Activated naive CD4-positive, alpha-beta T cell (primary cell): ENCODE measurements around the gene NUP85.
A peak's percentile ranks its signal among the peaks of the same experiment; 100 is the strongest.
"Not testable (repeated sequence)": the region's sequence is repeated elsewhere in the genome, so short reads cannot be mapped to it uniquely, and the experiment has no call there.

Experiments used
- DNase-seq, 4 experiments: peaks; one replicate each; lab custom pipeline; 2025; lab: John Stamatoyannopoulos, UW

NUP85 gene

DNA sequence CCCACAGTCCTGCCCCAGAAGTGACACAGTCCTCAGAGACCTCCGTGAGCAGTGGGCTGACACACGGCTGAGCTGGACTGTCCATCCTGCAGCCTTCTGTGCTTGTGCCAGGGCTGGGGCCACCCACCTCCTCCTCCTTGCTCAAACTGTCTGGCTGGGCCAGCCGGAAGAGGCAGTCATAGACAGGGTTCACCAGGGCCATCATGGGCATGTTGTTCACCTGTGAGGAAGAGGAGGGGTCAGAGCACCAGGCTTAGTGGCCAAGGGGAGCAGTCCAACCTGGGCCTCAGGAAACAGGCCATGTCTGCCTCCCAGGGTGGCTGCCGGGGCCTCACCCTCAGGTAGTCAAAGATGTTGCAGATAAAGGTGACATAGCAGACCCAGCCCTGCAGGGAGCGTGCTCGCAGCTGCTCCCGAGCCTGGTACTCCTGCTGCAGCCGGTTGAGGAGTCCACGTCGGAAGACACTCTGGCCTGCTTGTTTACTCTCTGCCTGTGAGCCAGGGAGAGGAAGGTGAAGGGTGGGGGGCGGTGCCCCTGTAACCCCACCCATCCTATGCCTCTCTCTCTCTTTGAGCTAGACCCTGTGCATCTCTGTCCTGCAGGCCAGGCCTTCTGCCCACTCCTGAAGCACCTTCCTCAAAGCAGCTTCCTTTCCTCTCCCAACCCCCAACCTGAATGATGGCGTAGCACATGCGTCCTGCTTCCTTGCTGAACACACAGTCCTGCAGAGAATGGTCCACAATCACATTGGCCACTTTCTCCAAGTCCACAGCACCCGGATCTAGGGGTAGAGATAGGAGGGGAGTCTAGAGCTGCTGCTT, 62.1 kb downstream of the NUP85 start:
- no peak for DNase-seq

DNA sequence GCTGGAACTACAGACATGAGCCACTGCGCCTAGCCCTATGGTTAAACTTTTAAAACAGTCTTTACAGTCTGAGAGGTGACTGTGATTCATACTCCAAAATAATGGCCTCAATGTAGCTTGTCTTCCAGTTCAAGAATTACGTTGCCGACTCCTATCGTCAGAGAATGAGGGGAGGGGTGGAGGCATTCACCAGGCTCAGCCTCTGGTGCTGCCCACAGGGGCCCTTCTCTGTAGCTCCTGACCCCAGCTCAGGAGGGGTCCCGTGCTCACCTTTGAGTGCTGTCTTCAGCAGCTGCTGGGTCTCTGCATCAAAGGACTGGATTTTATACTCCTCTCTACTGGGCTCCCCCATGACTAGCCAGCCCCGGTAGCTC, 64.4 kb downstream of the NUP85 start:
- no peak for DNase-seq

DNA sequence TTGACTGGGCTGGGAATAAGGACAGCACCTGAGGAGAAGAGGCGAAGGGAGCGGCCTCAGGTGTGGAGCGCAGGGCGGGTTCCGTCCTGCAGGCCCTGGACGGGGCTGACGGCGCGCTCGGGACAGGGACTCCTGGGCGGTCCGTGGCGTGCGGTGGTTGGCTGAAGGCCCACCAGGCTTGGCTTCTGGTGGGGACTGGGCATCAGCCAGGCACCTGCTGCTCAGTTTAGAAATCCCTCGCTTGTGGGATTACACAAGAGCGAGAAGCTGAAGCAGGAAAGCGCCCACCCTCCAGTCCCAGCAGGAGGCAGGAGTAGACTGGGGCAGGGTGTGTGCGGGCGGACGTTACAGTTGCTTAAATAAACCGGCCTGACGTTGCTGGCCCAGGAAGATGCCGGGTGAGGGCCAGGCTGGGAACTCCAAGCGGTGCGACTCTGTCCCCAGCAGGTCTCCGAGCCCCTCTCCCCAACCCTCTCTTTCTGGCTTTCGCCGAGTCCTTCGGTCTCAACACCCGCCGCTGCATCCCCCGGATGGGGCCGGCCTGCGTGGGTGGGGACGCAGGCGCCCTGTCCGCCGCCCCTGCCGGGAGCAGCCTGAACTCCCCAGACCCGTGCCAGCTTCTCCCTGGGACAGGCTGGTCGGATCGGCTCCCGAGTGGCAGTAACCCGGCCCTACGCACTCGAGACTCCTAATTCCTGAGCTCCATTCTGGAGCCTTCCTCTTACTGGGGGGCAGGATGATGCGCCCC, 64.9 kb downstream of the NUP85 start:
- DNase-seq: peak in 3 of 4 experiments; percentile 42 to 46 (median 46)

DNA sequence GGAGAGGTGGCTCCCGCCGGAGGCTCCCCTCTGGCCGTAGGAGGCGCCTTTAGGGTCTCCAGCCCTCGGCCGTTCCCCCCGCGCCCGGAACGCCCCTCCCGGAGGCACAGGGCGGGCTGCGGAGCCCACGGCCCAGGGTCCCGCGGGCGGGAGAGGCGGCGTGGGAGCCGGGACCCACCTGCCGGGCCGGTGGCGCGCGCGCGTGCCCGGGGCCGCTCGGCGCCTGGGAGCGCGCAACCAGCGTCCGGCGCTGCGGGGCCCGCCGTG, 65.4 kb downstream of the NUP85 start, which contains the start of gene MIF4GD:
MIF4GD (minus strand) TSS at position 266 of the 267 bp plus-strand sequence. CDS start 1,036 bp downstream, outside the sequence.
- DNase-seq: no peak

DNA sequence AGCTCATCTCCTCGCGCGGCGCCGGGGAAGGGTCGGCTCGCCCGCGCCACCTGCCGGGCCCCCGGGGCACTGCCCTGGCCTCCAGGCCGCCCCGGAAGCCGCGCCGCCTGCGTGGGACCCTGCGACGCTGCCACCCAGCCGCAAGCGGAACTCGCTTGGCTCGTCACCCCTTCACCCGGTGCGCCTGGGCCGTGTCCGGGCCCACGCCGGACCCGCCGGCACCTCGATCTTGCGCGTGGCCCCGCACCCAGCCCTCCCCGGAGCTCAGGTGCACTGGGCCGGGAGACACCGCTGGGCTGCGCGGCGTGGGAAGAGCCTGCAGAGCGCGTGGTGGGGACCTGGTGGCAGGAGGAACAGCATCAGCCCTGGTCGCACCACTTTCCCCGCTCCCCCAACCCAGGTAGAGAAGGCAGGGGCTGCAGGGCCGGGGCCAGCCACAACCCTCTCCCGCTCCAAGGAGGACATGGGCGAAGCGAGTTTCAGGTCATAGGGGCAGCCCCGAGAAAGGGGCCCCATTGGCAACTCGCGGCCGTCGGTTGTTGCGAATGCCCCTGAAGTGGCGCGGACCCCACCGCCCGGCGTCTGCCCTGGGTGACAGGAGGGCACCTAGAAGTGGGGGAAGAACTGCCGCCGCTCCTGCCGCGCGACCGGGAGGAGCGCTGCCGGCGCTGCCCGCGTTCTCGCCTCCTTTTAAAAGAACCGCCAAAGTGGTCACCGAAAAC, 65.9 kb downstream of the NUP85 start:
- DNase-seq: peak; percentile 66 to 87 (median 72)

DNA sequence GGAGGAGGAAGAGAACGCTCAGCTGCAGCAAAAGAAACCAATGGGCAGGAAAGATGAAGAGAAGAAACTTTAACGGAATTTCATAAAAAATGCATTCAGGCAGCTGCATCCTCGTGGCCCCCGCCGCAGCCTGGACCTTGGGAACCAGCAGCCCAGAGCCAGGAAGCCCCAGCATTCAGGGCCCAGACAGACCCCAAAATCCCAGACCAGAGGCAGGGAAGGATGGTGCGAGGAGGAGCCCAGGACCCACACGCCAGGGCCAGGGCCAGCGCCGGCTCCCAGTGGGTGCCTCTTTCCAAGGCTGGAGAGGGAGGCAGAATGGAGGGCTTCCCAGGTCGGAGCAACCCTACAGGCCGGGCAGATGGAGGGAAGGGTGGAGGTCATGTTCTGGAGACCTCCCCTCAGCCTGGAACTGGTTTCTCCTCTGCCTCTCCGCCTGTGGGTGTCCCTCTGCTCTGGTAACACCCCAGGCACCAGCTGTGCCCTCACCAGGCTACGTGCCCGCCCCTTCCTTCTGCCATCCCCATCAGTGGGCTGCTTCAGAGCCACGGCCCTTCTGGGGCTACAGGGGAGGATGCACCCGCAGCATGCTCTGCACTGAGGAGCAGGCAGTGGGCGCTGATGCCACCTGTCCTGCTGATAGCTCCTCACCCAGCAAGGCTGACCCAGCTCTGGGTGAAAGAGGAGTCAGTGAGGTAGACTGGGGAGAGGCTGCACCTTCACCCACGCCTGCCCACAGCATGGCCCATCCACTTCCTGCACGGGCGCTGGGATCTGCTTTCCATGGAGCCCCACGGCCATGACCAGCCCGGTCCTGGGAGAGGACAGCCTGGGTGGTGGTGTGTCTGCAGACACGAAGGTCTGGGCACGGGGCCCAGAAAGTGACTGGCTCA, 66.7 kb downstream of the NUP85 start:
- DNase-seq: no peak

DNA sequence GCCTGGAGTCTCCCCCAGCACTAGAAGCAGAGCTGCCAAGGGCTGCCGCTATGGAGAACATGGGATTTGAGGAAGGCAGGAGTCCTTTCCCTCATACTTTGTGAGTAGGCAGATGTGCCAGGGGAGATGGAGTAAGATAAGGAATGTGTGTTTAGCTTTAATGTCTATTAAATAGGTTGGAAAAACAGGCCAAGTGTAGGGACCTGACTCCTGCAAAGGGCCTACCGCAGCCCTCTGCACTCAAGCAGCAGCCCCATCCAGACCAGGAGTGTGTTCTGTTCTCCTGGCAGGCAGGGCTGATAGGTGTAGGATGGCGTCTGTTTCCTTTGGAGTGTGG, 67.3 kb downstream of the NUP85 start:
- no peak for DNase-seq

DNA sequence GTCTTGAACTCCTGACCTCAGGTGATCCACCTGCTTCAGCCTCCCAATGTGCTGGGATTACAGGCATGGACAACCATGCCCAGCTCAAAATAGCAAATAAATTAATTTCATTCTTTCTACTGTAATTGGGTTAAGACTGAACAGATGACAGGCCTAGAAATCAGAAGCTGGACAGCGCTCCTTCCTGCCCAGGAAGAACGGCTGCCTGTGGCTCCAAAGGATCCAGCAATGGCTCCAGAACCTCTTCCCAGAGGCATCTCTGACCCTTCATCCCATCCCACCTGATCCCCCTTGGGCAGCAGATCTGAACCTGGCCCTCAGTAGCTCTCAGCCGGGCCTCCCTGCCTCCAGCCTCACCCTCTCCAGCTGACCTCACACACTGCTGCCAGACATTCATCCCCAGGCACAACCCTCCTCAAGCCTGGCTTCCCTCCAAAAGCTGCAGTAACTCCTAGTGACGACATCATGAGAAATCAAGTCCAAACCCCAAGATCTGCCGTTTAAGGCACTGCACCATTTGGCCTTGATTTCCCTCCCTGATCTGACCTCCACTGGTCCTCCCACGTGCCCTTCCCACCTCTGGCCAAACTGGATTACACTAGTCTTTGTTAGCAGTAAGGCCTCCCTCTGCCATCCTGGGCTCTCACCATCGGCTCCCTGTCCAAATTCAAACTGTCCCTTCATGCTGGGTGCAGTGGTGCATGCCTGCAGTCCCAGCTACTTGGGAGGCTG, 68.7 kb downstream of the NUP85 start:
- no peak for DNase-seq

DNA sequence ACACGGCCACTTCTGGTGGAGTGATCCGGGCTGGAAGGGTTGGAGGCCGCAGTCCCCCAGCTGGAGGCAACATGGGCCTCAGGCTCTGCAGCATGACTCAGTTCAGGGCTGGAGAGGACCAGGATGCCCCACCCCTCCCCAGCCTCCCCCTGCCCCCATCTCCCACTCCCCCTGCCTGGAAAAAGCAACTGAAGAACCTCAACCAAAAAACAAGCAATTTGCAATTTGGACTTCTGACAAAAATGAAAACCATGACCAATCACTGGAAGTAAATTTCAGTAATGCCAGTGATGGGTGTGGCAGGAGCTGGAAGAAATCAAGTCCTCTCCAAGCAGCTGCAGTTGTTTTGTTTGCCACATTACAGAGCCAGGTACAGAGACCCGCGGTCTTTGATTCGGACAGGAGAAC, 72.2 kb downstream of the NUP85 start:
- DNase-seq: no peak

DNA sequence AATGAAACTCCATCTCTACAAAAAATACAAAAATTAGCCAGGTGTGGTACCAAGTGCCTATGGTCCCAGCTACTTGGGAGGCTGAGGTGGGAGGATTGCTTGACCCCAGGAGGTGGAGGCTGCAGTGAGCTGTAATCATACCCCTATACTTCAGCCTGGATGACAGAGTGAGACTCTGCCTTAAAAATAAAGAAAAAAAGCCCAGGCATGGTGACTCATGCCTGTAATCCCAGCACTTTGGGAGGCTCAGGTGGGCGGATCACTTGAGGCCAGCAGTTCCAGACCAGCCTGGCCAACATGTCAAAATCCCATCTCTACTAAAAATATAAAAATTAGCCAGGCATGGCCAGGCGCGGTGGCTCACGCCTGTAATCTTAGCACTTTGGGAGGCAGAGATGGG, 74.7 kb downstream of the NUP85 start:
- DNase-seq: not testable (repeated sequence)

DNA sequence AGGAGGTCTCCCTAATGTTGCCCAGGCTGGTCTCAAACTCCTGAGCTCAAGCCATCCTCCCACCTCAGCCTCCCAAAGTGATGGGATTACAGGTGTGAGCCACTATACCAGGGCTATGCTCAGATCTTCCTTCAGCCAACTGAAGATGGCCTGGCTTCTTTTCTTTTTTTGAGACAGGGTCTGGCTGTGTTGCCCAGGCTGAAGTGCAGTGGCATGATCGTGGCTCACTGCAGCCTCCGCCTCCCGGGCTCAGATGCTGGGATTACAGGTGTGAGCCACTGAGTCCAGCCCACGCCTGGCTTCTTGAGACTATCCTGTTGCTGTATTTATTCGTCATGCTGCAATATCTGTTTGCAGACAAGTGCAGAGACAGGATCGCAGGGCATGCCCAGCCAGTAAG, 79.6 kb downstream of the NUP85 start:
- no peak for DNase-seq
